DMS79 treated with DMSO at 0.1 percent for 48 hours (cell line): ENCODE data around the gene CPXM1.
A peak's percentile ranks its signal among the peaks of the same experiment; 100 is the strongest.
"Not testable (repeated sequence)": the region's sequence is repeated elsewhere in the genome, so short reads cannot be mapped to it uniquely, and the experiment has no call there.

Source experiments
- DNase-seq: peaks from one replicate; lab custom pipeline; 2025; lab: John Stamatoyannopoulos, UW

CPXM1 gene

DNA sequence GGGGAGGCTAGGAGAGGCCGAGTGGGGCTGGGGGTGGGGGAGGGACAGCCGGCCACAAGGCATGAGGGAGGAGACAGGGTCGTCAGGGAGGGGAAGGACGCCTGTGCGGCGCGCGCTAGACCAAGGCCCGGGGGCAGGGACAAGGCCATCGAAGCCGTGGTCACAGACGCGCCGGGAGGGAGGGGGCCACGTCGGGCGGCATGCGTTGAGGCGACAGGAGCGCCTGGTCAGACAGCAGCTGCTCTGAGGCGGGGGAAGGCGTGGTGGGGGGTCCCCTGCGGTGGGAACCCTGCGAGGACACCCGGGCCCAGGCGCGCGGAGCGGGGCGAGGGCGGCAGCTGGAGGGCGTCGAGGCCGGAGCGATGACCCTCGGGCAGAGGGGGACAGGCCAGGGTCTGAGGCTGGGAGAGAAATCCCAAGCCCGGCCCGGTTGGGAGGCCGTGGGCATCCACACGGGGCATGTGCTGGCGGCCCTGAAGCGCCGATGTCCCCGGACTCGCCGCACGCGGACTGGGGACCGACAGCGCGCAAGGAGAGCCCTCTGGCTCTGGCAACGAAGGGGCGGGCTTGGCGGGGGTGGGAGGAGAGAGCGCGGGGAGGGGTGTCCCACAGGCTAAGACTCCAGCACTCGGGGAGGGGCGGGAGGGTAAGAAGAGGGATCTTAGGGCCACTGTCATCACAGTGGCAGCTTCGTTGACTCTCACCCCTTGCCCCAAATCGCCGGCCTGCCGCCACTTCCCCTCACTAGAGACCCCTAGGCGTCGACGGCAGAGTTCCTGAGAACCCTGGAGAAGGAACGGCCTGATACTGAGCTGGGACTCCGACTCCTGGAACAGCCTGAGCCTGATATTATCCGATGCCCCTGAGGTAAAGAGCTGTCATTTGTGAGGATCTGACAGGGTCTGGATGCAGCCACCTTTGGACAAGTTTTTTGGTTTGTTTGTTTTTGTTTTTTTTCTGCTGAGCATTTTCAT is 20.8 kb upstream of the CPXM1 start:
- no peak for DNase-seq

DNA sequence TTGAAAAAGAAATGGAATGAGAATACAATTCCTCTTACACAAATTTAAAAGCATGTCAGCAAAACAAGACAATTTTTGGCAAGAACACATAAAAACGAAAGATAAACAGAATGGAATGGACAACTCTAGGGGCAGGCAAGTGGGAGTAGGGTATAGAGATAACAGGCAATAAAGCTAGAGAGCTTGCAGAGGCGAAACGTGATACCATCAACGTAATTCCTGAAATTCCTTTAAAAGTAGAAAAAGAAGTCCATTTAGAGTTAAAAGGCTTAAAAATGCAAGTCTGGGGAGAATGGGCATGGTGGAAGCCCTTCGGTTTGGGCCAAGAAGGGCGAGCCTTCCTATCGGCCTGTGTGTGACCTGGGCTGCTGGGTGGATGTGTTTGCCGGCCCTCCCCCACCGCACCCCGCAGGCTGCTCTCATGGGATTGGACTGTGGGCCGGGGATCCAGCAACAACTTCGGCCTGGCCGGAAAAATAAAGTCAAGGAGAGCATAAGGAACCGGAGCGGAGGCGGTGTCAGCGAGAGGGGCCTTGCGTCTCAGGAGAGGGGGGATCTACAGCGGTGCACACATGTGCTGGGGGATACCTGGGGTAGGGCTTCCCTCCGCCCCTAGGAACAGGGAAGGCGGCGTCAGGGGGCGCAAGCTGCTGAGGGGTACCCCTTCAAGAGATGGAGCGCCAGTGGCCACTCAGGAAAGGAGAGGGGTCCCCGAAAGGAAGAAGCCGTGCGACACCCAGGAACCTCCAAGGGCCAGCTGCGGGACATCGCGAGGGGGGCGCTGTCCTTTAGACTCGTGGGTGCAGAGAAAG is 19.9 kb upstream of the CPXM1 start:
- no peak for DNase-seq

DNA sequence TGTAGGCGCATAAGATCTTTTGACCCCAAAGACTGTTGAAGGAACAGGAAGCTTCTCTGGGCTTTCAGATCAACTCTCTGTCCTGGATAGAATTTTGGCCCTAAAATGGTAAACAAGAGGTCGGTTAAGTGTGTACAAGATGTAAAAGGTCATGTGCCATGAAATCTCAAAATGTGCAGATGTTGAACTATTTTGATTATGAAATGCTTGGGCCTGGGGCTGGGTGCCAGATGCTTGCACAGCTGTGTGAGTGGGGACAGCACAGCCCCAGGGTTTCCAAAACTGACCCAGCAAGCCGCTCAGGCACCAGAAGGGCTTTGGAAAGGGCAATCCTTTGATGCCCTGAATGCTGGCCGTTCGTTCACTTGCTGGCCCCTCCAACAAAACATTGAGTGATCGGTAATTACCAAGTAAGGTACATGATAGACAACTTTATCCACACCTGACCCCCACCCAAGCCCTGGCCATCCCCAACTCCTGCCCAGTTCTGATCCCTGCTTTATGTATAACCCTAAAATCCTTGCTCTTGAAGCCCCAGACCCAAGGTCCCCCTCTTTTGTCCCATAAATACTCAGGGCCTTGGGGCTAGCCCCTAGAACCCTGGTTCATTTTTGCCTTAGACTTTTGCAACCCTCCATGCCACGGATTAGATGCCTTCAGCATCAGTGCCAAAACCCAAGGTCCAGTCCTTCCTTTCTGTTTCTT is 17.6 kb upstream of the CPXM1 start:
- no peak for DNase-seq

DNA sequence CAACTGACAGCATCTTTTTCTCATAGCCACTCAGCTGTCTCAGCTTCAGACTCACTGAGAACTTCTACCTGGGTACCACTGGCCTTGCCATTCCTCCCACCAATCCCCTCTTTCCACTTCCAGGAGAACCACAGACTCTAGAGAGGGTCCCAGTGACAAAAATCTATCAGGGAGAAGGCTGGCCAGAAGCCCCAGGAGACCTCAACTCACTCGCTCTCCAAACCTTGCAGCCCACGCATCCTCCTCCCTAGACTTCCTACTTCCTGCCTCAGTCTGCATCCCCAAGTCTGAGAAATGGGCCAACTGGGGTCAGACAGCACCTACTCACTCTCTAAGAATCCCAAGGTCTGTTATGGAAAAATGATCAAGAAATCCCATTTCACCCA is 16.9 kb upstream of the CPXM1 start:
- no peak for DNase-seq

DNA sequence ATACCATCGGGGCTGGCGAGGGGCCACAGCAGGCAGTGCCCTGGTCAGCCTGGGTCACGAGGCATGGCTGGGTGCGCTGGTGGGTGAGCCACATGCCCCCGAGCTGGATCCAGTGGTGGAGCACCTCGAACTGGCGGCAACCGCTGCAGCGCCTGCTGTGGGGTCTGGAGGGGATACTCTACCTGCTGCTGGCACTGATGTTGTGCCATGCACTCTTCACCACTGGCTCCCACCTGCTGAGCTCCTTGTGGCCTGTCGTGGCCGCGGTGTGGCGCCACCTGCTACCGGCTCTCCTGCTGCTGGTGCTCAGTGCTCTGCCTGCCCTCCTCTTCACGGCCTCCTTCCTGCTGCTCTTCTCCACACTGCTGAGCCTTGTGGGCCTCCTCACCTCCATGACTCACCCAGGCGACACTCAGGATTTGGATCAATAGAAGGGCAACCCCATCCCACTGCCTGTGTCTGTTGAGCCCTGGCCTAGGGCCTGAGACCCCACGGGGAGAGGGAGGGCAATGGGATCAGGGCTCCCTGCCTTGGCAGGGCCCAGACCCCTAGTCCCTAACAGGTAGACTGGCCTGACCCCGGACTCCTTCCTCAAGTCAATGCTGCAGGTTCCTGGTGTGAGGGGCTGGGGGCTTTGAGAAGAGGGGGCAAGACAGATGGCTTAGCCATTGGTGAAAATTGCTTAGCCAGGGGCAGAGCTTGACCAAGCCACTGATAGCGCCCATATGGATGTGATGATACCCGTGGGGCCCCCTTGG is 16.3 kb upstream of the CPXM1 start:
- DNase-seq, result no peak

DNA sequence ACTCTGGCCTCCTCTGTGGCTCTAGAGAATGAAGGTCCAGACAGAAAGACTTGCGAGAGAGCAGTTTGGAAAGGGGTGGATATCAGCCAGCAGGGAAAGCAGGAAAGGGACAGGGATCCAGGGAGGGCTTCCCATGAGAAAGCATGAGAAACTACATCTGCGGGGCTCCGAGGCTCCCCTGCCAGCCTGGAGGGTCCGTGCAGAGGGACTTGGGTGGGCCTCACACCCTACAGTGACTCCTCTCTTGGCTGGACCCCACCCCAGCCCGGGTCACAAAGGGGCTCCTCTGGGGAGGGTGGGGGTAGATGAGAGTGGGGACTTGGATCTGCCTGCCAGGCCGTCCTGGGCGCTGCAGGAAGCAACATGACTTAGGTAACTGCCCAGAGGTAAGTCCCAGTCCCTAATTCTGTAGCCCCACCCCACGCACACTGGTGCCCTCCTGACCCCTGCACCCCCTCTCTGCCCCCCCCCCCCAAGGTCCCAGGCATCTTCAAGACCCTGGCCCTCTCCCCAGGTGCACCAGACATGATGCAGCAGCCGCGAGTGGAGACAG is 15.7 kb upstream of the CPXM1 start, which contains the start of gene TMEM239:
Gene TMEM239 (plus strand): TSS at position 335 of the 553 bp plus-strand sequence. CDS start 191 bp downstream, at position 526.
- DNase-seq, result no peak

DNA sequence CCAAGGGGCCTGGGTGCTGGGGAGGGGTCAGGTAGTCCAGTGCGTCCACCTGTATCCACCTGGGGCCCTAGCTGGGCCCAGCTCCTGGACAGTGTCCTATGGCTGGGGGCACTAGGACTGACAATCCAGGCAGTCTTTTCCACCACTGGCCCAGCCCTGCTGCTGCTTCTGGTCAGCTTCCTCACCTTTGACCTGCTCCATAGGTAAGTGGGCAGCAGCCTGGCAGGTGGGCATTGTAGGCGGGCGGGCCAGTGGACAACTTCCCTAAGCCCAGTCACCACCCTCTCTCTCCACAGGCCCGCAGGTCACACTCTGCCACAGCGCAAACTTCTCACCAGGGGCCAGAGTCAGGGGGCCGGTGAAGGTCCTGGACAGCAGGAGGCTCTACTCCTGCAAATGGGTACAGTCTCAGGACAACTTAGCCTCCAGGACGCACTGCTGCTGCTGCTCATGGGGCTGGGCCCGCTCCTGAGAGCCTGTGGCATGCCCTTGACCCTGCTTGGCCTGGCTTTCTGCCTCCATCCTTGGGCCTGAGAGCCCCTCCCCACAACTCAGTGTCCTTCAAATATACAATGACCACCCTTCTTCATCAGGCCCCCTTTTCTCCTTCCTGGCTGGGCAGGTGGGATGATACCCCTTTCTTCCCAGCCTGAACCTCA is 14.9 kb upstream of the CPXM1 start:
- DNase-seq, result no peak

DNA sequence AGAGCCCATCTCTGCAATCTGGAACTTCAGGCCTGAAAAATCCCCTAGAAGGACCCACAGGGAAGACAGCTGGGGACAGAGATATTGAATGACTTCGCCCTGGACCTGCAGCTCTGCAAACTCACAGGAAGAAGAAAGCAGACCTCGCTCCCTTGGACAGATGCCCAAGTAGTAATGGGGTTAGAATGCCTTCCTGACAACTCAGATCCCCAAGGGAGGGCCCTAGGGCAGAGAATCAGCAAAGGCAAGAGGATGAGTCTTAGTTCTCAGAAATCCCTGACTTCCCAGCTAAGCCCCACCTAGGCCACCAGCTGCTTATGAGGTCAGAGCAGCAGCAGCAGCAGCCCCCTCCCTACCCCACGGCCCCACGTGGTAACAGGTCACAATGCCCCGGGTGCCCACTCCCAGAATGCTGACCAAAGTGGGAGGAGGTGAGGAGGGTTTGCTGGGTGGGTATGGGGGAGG is 14.2 kb upstream of the CPXM1 start, which contains the start of gene C20orf141:
Gene C20orf141 (plus strand): TSS at position 401 of the 465 bp plus-strand sequence. CDS start 198 bp downstream, outside the sequence.
- DNase-seq, result no peak

DNA sequence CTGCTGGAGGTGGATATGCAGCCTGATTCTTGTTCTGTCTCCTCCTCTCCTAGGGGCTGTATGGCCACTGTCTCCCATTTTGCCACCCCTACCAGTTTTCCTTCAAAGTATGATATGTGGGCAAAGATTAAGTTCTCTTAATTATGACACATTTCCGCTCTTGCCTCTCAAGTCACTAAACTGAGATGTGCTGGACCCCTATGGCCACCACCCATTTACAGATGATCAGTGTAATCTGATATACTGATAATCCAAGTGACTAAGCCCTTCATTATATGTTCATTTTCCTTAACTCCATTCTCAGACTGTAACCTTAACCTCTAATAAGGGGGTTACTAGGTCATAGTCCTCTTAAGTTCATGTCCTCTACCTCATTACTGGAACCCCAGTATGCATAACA is 13.6 kb upstream of the CPXM1 start:
- no peak for DNase-seq

DNA sequence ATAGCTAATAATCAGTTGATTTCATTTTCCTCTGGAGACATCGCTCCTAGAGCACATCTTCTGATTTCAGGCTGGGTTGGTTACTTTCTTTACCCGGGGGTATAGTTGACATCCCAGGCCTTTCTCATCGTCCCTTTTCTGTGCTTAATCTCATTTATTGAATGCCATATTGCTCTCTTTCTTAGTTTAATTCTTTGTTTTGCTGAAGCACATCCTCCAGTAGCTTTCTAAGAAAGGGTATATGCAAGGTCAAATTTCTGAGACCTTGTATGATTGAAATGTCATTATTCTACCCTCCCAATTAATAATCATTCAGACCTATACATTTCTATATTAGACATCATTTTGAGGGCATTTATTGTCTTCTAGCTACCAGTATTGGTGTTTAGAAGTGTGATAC is 11.8 kb upstream of the CPXM1 start:
- DNase-seq, result no peak

DNA sequence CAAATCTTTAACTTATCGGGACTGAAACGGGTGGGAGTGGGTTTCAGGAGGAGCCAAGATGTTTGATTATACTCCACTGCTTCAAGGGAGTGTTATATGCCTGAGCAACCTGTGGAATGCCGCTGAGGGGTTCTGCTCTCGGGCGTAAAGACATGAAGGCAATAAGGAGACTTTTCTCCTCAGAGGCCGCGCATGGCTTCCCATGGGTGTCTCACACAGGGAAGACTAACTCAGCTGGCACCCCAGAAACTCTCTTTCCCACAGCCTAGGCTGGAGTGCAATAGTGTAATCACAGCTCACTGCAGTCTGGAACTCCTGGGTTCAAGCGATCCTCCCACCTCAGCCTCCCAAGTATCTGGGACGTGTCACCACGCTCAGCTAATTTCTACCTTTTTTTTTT is 9.3 kb upstream of the CPXM1 start:
- DNase-seq, result no peak

DNA sequence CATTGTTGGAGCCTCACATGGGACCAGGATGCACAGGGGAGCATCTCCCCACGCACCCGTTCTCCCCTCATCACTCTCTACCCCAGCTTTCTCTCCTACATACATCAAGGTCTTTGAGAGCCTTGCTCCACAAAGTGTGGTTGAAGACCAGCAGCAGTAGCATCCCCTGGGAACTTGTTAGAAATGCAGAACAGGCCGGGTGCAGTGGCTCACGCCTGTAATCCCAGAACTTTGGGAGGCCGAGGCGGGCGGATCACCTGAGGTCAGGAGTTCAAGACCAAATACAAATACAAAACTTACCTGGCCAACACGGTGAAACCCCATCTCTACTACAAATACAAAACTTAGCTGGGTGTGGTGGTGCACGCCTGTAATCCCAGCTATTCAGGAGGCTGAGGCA is 7.5 kb upstream of the CPXM1 start:
- DNase-seq, result not testable (repeated sequence)

DNA sequence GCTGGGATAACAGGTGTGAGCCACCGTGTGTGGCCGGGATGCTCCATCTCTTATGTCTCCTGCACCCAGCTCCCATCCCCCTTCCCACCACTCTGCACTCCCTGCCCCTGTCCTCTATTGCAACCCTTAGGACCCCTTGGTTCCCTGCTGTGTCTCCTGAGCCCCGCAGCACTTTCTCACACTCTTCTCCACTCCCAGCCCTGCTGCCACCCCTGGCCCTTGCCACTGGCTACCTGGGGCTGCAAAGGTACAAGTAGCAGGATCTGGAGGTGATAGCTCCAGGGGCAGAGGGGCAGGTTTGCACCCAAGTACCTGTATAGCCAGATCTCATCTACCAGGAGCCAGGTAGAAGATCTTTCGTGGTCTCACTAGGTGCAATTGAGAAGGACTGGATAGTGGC is 6.6 kb upstream of the CPXM1 start:
- DNase-seq, result no peak

DNA sequence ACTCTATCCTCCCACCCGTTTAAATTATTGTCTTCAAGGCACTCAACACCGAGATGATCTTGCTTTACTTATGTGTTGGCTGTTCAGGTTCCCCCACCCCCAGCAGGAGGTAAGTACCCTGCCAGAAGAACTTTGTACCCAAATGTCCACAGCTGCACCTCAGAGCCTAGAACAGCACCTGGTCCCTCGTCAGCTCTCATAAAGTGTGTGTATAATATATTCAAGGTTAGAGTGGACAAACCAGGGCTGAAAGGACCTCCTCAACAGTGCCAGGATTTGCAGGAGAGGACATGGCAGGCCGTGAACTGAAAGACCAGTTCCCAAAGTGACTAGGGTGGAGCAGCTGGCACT is 5.9 kb upstream of the CPXM1 start:
- no peak for DNase-seq

DNA sequence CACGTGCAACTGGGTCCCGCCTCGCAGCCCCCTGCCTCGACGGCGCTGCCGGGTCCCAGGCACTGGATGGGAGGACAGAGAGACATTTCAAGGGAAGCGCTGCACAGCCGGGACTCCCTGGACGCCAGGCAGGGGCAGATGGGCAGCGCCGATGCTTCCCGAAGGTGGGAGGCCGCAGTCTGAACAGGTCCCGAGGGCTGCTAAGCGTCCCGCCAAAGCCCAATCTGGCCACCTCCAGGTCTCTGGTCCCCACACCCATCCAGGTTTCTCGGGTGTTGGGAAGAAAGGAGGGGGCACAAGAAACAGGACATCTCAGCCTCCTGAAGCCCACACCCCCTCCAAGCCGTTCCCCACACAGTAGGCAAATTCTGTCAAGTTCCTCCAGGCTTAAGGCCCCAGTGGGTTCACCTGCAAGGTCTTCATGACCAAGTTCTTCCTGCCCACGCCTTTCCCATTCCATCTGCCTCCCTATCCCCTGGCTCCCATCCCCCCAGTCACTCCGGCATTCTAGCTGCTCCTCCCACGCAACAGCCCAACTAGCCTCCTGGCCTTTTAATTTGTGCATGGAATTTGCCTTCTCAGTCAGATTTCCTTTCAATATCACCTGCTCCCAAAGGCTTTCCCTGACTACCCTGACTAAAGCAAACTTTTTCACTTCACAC is 5.4 kb upstream of the CPXM1 start:
- DNase-seq, result no peak

DNA sequence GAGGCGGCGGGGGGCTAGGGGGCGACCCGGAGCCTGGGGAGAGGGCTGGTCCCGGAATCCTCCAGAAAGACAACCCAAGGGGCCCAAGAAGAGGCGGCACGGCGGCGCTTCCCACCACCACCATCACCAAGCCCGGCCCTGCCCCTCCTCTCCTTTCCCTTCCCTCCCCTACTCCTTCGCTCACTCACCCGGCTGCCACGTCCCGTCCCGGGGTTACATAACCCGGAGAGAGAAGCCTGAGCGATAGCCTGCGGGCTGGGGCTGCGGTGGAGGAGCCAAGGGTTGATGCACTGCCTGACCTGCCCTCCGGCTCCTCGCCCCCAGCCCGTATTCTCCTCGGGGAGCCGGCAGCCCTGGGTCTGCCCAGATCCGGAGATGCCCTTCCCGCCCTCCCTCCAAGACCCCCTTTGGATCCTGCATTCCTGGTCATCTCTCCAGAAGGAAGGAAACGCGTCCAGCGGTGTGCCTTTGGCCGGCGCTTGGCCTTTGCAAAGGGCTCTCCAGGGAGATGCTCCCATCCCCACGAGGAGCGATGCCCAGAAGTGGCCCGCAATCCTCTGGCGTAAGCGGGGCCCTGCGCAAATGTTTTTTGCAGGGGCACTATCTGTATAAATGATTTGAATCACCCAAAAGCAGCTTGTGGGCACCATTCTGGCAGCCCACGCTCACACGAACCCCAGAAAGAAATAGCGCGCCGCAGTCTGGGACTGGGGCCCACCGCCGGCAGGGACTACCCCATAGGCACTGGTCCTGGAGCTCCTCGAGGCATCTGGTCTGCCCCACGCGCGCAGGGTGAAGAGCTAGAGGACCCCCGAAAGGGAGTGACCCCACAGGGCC is 4.6 kb upstream of the CPXM1 start:
- DNase-seq, result no peak

DNA sequence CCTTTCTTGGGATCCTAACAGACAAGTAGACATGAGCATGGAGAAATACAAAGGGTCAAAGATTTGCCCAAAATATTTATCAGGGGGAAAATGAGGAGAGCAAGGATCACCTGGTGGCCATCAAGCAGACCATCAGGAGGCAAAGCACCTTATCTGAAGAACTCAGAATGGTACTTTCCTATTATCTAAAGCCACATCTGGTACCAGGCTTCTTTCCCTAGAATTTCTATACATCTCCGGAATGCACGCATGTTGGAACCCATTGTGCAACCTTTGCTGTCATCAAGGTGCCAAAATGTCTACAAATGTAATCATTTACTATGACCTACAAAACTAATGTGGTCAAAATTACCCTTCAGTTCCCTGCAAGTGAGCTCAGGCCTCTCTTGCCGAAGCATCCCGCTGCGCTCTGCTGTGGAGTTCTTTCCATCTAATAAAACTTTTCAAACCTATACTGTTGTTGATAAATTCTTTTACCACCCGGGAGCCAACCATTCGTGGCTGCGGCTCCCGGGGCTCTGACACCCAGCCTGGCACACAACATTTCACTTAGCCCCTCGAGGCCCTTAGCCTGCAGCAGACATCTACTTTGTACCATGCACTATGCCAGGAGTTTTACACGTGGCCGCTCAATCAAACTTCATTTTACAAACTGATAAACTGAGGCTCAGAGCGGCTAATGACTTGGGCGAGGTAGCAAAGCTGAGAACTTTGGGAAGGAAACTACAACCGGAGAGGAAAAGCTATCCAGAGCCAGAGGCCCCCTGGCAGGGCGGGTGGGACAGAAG is 3.8 kb upstream of the CPXM1 start:
- DNase-seq, result no peak

DNA sequence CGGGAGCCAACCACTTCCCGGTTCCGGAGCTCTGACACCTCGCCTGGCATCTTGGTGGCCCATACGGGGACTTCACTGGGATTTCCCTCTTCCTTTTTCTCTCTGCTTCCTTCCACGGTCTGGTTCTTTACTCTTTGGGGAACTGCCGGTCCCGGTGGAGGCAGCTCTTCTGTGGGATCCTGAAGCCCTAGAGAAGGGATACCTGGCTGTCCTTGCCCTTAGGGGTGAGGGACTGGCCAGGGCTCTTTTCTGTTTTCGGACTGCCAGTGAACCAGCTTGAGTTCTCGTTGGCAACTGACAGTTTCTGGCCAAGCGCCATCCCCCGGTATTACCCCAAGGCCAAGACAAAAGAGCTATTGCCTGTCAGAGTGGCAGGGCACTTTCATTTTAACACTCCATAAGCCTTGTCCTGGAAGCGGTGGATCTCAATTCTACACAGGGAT is 880 bp upstream of the CPXM1 start:
- peak; percentile 21 for DNase-seq
